GM12801 (cell line): ENCODE data around the gene GALNT14.

Experiments used
- TF ChIP-seq, protein P1 (sequence below): IDR thresholded peaks from one replicate; pipeline ENCODE4 v1.5.1; 2011; ENCODE audit warnings: control low read depth; ENCODE audit not compliant: insufficient read length; ENCODE audit errors: extremely low read depth

The GALNT14 gene

DNA sequence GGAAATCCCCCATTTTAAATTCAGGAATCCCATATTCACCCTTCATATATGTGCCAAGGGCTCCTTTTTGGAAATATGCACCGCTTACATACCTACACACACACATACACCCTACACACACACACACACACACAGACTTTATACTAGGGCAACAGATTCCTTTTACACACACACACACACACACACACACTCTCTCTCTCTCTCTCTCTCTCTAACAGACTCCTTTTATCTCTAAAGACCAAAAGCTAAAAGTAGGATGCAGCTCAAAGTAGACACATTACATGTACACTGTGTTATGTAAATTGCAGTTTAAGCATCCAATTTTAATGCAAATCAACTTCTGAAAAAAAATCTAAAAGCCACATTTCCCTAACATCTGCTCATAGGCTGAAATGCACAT is 200.0 kb downstream of the GALNT14 start:
- TF ChIP-seq, protein P1, sequence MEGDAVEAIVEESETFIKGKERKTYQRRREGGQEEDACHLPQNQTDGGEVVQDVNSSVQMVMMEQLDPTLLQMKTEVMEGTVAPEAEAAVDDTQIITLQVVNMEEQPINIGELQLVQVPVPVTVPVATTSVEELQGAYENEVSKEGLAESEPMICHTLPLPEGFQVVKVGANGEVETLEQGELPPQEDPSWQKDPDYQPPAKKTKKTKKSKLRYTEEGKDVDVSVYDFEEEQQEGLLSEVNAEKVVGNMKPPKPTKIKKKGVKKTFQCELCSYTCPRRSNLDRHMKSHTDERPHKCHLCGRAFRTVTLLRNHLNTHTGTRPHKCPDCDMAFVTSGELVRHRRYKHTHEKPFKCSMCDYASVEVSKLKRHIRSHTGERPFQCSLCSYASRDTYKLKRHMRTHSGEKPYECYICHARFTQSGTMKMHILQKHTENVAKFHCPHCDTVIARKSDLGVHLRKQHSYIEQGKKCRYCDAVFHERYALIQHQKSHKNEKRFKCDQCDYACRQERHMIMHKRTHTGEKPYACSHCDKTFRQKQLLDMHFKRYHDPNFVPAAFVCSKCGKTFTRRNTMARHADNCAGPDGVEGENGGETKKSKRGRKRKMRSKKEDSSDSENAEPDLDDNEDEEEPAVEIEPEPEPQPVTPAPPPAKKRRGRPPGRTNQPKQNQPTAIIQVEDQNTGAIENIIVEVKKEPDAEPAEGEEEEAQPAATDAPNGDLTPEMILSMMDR: no peak

DNA sequence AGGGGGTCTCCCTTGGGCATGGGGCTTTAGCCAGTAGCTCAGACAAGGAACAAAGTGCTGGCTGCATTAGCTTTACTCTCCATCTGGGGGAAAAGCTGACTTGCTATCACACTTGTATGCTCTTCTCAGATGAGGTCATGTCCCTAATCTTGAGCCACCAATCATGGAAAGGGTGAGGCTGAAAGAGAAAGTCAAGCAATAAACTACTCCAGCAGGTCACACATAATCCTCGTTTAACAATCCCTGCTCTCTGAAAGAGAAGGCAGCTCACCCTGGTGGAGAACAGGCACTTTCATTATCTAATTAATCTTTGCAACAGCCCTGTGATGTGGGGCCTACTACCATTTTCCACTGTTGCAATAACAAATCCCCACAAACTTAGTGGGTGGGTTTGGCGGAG is 201.3 kb downstream of the GALNT14 start:
- TF ChIP-seq, protein P1: no peak

DNA sequence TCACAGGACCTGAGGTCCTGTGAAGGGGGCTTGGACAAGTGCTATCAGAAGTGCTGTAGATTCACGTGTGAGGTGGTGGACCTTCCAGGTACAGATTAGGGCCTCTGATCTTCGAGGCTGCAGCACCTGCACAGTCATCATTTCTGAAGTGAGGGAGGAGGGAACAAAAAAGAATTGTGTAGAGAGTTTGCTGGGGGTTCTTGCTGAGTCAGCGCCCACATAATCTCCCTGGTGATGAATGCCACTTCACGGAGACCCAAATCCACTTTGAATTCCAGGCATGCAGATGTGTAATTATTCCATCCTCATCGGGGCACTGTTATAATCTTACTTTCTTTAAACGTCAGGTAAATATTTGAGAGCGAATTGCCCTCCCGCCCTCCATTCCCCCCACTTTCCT is 202.4 kb downstream of the GALNT14 start:
- TF ChIP-seq, protein P1: no peak

DNA sequence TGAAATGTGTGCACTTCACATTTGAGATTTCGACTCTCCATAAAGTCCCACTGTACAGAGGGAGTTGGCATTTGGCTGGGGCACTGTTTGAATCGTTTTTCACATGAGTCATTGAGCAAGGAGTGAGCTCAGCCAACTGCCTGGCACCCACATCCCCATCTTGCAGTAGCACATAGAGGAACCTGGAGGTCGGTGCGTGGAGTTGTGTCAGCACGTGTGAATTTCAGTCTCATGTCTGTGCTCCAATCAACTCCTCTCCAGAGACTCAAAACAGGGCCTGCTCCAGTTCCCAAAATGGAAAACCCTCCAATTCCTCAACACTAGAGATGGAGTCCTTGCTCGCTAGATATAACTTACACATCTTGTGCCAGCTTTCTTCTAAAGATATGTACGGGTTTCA is 204.2 kb downstream of the GALNT14 start:
- TF ChIP-seq, protein P1: no peak

DNA sequence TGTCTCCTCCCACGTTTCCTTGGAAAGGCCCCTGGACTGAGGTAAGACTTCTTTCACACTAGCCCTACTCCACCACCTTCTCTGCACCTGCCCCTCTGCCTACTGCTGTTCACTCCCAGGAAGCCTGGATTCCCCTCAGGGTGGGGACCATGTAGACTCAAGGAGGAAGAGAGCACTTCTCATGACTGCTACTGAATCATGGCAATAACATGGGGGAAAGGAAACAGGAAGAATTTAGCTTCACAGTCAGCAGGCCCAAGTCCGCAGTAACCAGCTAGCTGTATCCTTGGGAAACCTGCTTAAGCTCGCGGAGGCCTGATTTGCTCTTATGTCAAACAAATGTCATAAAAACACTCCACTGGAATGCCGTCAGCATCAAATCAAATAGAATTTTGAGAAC is 204.7 kb downstream of the GALNT14 start:
- TF ChIP-seq, protein P1: no peak

DNA sequence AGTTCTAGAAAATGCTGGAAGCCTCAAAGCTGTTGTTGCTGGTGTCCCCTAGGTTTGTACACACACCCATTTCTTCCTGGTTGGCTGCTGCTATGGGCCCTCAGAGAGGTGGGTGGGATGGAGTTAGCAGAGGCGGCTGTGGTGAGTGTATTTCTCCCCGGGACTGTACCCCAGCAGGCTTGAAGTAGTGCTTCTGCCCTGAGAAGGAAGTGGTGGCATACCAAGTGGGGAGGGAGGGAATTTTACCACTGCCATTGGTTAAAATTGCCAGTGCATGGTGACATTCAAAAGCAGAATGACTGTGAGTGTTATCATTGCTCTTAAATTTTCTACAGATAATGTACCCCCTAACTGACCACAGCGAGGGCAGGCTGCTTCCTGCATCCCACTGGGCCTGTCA is 205.4 kb downstream of the GALNT14 start:
- TF ChIP-seq, protein P1: no peak

DNA sequence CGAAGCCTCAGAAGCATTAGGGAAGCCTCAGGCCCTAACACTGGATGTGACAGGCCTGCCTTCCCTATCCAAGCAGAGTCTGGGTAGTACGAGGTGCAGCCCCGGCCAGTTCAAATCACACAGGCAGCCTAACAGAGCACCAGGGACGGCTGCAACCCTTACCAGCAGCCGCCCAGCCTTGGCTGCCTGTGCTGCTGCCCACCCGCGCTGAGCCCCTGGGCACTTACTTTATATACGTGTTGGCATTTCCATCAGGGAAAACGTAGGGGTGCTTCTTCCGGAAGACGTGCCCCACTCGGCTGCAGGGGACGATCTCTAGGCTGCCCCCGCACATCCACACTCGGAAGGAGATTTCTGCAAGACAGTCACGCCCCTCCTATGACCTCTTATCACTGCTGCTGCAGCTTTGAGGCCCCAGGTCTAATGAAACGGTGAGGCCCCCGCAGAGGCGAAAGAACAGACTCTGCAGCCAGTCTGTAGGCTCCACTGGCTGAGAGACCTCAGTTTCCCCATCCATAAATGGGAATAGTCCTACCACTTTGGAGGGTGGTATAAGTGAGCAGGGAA is 206.3 kb downstream of the GALNT14 start:
- TF ChIP-seq, protein P1: no peak
